Esophagus (tissue), 2 donors: Measurements from ENCODE around the gene C14orf180. TPM values are rescaled to one million over a fixed set of nuclear protein-coding genes. Genes with fewer than 3 reads are reported as not detected.

Experiments used
- H3K27ac ChIP-seq, 2 donors: one replicate each; pipeline ENCODE4 v1.5.1; 2013; ENCODE audit warnings: low read depth in 2 of 2, mild to moderate bottlenecking in 2 of 2, inconsistent platforms in 1 of 2, low read length in 1 of 2, moderate library complexity in 1 of 2
- H3K27me3 ChIP-seq, 2 donors: one replicate each; pipeline ENCODE4 v1.6.1; 2013; ENCODE audit warnings: low read length in 2 of 2, control low read depth in 1 of 2, mild to moderate bottlenecking in 1 of 2; ENCODE audit not compliant: insufficient read depth in 2 of 2, control insufficient read depth in 1 of 2
- H3K36me3 ChIP-seq, 2 donors: one replicate each; pipeline ENCODE4 v1.6.1; 2013; ENCODE audit warnings: low read length in 1 of 2; ENCODE audit not compliant: control insufficient read depth in 2 of 2, insufficient read depth in 2 of 2
- H3K4me1 ChIP-seq, 2 donors: one replicate each; pipeline ENCODE4 v1.6.1; 2013; ENCODE audit warnings: low read length in 1 of 2; ENCODE audit not compliant: control insufficient read depth in 2 of 2, insufficient read depth in 2 of 2
- H3K4me3 ChIP-seq, 2 donors: one replicate each; pipeline ENCODE4 v1.5.1; 2013; ENCODE audit warnings: low read length in 2 of 2, mild to moderate bottlenecking in 2 of 2, low read depth in 1 of 2, moderate library complexity in 1 of 2
- H3K9me3 ChIP-seq, 2 donors: one replicate each; pipeline ENCODE4 v1.6.1; 2013; ENCODE audit warnings: mild to moderate bottlenecking in 2 of 2, low read depth in 1 of 2, low read length in 1 of 2, moderate library complexity in 1 of 2; ENCODE audit not compliant: control insufficient read depth in 2 of 2, insufficient read depth in 1 of 2
- WGBS, 2 donors: extraction: QIAGEN DNeasy Blood & Tissue Kit; methylation state at CpG; one replicate each; pipeline ENCODE4 v1.1.7; 2013; 5-methylcytosine and 5-hydroxymethylcytosine counted together
- polyA plus RNA-seq, 2 donors: library from polyadenylated mRNA; stranded (reverse); fragments of 200-250 nt; gene quantifications; one replicate each; pipeline ENCODE4 v1.2.3, GENCODE V29; 2013
- donor health status: healthy with polysubstance abuse.
- donor health status: Bipolar disorder and iron deficiency.

Gene C14orf180
- polyA plus RNA-seq, 2 donors: 0.06 TPM; not detected in 1

- Histone ChIP-seq H3K9me3 (no peaks in the 10 kb centered on the region), H3K4me1 (no peaks in the 10 kb centered on the region), H3K27me3 (no peaks in the 10 kb centered on the region), H3K27ac (no peak overlapping the region), H3K4me3 (no peak overlapping the region), H3K36me3 (no peaks in the 10 kb centered on the region)
- 68 to 69% methylated on average over 17 of the region's 17 CpGs for WGBS, 2 donors
Observed at GRCh38 chr14:104544362-104544961, 35.1 kb upstream of the C14orf180 start.

DNA sequence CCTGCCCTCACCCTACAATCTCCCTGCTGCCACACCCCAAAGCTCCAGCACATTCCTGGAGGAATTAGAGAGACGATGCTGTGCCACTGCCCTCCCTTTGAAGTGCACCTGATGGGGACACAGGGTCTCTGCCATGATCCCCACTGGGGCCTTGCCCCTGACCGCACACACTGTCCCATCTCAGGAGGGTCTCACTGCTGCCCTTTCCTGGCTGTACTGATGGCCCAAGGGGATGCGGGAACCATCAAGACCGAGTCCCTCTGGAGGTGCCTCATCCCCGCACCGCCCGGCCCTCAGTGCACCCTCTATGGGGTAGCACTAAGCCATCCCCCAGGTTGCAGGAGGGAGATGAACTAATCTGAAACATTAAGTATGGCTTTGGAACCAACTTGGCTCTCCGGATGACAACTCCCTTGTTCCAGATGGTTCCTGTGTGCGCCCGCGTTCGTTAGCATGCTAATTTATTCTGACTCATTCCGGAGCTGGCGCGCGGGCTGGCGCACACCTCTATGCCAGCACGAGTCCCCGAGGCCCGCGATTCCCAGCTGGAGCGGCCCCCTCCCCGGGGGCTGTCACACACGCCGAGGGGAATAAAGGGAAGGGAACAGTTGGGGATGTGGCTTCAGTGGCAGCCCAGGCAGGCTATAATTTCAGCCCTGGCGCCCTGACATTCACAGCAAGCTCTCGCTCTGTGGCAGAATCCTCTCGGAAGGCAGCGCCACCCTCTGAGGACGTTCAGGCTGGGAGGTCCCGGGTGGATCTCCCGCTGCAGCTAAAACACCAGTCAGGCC is 34.2 kb upstream of the C14orf180 start:
- Histone ChIP-seq H3K27ac (no peak overlapping the region), H3K36me3 (no peaks in the 10 kb centered on the region), H3K9me3 (peaks cover 0 to 4% of the 10 kb centered on the region in 2 donors), H3K4me3 (no peak overlapping the region), H3K27me3 (no peaks in the 10 kb centered on the region), H3K4me1 (no peaks in the 10 kb centered on the region)
- 40 to 48% methylated on average over 32 of the region's 32 CpGs for WGBS, 2 donors

- Histone ChIP-seq H3K4me3 (no peak overlapping the region), H3K27me3 (no peaks in the 10 kb centered on the region)
Observed at GRCh38 chr14:104545942-104546501, 33.5 kb upstream of the C14orf180 start.

DNA sequence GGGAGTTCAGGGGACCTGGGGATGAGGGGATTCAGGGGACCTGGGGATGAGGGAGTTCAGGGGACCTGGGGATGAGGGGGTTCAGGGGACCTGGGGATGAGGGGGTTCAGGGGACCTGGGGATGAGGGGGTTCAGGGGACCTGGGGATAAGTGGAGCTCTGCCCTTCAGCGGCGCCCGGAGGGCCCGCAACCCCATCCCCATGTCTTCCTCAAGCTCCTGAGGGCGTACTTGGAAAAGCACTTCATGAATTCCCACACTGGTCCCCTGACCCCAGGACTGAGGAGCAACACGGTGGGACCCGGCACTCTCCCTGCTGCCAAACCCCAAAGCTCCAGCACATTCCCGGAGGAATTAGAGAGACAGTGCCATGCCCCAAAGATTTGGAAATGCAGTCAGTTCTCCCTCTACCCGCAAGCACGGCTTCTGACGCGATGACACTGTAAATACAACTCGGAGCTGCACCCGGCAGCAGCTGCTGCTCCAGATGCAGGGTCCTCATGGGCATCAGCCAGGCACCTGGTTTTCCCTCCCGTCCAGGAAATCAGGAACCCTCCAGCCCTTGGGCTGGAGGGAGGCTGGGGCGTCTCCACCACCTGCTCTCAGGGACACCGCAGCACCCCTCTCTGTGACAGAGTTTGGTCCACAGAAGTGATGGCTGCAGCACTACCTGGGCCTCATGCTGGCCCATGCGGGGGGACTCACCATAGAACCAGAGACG is 32.8 kb upstream of the C14orf180 start:
- Histone ChIP-seq H3K4me3 (no peak overlapping the region), H3K36me3 (no peaks in the 10 kb centered on the region), H3K27me3 (no peaks in the 10 kb centered on the region), H3K4me1 (no peaks in the 10 kb centered on the region), H3K9me3 (peaks cover 2 to 4% of the 10 kb centered on the region in 2 donors), H3K27ac (no peak overlapping the region)
- 72 to 78% methylated on average over 19 of the region's 19 CpGs for WGBS, 2 donors

More at GRCh38 chr14:104545942-104546501, 33.5 kb upstream of the C14orf180 start:
- H3K4me1 ChIP-seq: no peaks in the 10 kb centered on the region
- no peak overlapping the region for H3K27ac ChIP-seq
- peaks cover 2 to 4% of the 10 kb centered on the region in 2 donors for H3K9me3 ChIP-seq
- 19% methylated on average over 24 of the region's 24 CpGs for WGBS, 2 donors
- no peaks in the 10 kb centered on the region for H3K36me3 ChIP-seq

DNA sequence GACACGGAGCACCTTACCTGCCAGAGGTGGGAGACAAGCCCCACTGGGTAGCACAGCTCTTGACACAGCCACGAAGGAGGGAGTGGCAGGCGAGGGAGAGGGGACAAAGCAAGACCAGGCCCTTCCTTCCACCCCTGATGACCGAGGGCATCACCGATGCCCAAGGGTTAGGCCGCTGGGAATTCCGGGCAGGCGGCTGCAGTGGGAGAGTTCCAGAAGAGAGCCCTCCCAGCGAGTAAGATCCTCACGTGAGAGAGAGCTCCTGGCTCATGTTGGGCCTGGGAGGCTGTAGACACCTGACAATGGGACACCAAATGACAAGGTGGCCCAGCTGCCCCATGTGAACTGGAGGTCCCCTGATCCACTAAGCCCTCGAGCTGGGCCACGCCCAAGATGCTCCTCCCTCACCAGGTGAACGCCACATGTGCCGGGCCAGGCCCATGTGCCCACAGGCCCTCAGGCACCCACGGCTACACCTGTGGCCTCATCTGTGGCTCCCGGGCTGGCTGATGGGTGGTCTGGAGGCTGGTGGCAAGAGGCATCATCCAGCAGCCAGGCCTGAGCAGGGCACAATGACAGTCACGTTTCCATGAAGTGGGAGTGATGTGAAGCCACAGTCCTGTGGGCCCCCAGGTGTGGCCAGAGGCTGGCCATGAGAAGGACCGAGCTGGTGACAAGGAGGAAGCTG is 32.1 kb upstream of the C14orf180 start:
- Histone ChIP-seq H3K36me3 (no peaks in the 10 kb centered on the region), H3K27ac (no peak overlapping the region), H3K9me3 (peaks cover 2 to 4% of the 10 kb centered on the region in 2 donors), H3K4me3 (no peak overlapping the region), H3K4me1 (no peaks in the 10 kb centered on the region), H3K27me3 (no peaks in the 10 kb centered on the region)
- 78 to 82% methylated on average over 18 of the region's 18 CpGs for WGBS, 2 donors

- Histone ChIP-seq H3K4me3 (no peak overlapping the region), H3K27me3 (no peaks in the 10 kb centered on the region), H3K27ac (no peak overlapping the region), H3K4me1 (no peaks in the 10 kb centered on the region), H3K36me3 (no peaks in the 10 kb centered on the region), H3K9me3 (peaks cover 2 to 4% of the 10 kb centered on the region in 2 donors)
- 83 to 87% methylated on average over 14 of the region's 14 CpGs for WGBS, 2 donors
Observed at GRCh38 chr14:104547998-104548700, 31.4 kb upstream of the C14orf180 start.

DNA sequence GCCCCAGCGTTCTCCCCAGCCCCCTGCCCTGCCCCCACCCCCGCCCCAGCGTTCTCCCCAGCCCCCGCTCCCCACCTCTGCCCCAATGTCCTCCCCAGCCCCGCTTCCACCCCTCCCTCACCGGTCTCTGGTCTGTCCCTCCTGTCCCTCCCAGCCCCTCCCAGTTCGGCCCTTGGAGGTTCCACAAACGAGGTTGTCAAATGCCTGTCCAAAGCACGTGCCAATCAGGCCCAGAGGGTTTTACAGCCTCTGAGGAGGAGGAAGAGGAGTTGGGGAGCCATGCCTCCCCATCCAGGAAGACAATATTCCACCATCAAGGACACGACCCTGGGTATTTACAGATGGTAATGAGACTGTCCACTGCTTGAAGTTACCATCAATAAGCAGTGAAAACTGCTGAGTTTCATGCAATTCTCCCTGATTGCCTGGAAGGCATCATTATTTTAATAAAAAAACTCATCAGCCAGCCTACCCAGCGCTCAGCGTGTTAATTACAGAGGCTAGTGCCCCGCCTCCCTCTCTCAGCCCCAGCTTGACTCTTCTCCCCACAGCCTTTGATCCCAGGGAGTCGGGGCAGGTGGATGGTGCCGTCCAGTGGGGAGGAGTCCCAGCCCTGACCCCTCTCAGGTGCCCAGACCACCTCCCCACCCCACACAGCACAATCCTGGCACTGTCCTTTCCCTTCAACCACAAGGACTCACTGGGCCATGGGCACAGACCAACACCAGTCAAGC is 30.6 kb upstream of the C14orf180 start:
- H3K36me3 ChIP-seq: no peaks in the 10 kb centered on the region
- no peaks in the 10 kb centered on the region for H3K27me3 ChIP-seq
- no peak overlapping the region for H3K4me3 ChIP-seq
- WGBS, 2 donors: 31 to 47% methylated on average over 12 to 14 of the region's 15 CpGs
- peaks cover 2 to 4% of the 10 kb centered on the region in 2 donors for H3K9me3 ChIP-seq
- no peaks in the 10 kb centered on the region for H3K4me1 ChIP-seq
- H3K27ac ChIP-seq: no peak overlapping the region

DNA sequence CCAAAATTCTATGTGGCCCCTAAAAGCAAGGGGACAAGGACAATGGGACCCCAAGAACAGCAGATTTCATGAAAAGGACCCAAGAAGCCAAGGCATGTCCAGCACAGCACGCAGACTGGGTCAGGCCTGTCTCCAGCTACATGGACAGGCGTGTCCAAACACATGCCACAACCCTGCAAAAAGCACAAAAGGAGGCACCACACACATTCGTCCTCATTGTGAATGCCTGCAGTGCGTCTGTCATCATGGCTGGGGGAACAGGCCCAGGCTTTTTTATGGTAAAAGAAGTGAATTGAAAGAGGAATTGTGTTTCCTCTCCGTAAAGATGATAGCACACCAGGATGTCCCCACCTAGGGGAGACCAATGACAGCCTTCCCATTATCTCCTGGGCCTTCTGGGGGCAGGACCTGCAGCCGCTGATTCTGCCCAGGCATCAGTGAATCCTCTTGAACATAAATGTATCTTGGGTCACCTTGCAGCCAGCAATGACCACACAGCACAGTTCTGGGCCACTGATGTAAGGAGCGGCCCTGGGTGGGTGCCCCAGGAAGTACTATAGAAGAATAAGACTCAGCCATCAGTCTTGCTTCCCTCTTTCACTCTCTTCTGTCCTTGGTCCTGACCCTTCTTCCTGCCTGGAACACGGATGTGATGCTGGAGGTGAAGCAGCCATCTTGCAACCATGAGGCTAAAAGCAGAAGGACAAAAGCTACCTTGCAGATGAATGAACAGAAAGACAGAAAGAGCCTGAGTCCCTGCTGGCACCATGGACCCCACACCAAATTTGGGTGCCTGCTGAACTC is 29.8 kb upstream of the C14orf180 start:
- Histone ChIP-seq H3K27ac (no peak overlapping the region), H3K9me3 (peaks cover 2 to 4% of the 10 kb centered on the region in 2 donors), H3K4me1 (no peaks in the 10 kb centered on the region), H3K4me3 (no peak overlapping the region), H3K36me3 (no peaks in the 10 kb centered on the region), H3K27me3 (no peaks in the 10 kb centered on the region)
- WGBS, 2 donors: 70 to 73% methylated on average over 8 of the region's 8 CpGs
